GM18511 (cell line): Measurements from ENCODE around the gene FGG.
"Not testable (repeated sequence)": the region's sequence is repeated elsewhere in the genome, so short reads cannot be mapped to it uniquely, and the experiment has no call there.

Experiments used
- ATAC-seq: cut with Tn5 transposase; IDR thresholded peaks from one replicate; pipeline ENCODE4 v1.9.1; 2021; ENCODE audit warnings: mild to moderate bottlenecking, moderate library complexity; ENCODE audit not compliant: unreplicated experiment

The FGG gene

DNA sequence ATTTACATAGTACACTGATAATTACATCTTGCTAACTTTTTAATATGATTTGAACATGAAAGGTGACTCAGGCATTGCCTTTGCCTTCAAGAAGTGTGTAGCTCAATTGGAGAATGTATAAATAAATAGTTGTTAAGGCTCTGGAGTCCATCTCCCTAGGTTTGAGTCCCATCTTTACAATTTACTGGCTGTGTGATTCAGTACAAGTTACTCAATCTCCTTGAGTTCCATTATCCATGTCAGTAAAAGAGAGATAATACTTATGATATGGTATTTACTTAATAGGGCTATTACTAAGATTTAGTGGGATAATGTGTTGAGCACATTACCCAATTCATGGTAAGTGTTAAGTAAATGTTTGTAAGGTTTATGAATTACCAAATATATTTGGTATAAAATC, 1.9 kb upstream of the FGG start:
- no peak for ATAC-seq

- ATAC-seq: no peak
Observed at GRCh38 chr4:154611833-154612232, 623 bp downstream of the FGG start.

DNA sequence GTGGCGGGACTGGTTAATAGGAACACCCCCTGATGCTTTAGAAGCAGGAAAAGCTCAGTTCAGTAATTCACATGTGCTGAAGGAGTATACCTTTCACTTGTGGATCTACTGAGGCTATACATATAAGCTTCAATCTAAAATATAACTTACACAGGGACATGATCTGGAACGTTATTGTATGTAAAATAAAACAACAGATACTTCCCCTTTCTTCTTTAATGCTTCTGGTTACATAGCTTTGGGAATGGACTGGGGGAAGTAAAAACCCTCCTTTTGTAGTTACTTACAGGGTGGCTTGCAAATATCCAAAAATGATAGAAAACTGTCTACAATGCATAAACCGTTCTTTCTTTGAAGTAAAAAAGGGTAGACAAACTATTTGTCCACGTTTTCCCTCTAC, 1.9 kb downstream of the FGG start:
- ATAC-seq: no peak

DNA sequence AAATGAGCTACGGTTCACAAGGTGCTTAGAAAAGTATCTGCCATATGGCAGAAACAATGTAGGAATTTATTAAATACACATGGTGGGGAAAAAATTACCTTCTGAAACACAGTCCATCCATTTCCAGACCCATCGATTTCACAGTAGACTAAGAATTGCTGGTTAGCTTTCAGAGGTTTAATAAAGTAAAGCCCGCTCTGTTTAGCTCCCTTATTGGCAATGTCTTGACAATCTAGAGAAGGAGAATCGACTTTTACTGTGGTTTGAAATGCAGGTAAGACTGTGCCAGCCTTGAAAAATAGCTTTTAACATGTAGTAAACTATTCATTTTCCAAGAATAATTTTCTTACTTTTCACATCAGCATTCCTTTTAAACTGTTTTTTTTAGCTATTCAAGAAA, 2.9 kb downstream of the FGG start:
- ATAC-seq: no peak

DNA sequence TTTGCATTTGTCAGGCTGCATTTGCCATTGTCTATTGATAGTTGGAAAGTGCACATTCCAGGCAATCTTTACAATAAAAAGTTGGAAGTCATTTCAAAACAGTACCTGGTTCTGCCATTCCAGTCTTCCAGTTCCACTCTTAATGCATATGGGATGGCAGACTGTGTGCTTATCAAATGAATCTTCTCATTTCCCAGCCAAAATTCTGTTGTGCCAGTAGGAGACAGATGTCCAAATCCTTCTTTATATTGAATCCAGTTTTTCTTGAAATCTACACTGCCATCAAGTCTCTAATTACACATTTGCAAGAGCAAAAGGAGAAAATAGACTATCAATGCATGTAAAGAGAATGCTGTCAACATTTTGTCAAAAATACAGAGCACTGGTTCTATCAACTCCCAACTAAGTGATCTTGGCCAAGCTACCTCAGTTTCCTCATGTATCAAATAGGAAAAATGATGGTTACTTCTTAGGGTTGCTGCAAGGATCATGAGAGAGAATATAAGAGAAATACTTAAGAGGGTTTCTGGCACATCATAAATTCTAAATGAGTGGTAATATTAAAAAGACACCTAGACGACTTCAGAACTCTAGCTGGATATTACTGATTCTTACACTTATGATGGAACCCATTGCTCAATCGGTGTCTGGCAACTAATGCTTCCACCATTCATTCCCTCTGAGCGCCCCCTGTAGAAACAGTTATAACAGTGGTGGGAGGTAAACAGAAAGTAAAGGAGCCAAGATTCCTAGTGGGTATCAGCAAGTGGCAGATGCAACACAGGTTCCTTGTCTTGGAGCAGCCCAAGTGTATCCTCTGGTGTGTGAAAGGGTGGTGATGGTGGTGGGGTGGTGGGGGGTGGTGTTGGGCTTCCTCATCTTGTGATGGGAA, 3.8 kb downstream of the FGG start:
- ATAC-seq: no peak

DNA sequence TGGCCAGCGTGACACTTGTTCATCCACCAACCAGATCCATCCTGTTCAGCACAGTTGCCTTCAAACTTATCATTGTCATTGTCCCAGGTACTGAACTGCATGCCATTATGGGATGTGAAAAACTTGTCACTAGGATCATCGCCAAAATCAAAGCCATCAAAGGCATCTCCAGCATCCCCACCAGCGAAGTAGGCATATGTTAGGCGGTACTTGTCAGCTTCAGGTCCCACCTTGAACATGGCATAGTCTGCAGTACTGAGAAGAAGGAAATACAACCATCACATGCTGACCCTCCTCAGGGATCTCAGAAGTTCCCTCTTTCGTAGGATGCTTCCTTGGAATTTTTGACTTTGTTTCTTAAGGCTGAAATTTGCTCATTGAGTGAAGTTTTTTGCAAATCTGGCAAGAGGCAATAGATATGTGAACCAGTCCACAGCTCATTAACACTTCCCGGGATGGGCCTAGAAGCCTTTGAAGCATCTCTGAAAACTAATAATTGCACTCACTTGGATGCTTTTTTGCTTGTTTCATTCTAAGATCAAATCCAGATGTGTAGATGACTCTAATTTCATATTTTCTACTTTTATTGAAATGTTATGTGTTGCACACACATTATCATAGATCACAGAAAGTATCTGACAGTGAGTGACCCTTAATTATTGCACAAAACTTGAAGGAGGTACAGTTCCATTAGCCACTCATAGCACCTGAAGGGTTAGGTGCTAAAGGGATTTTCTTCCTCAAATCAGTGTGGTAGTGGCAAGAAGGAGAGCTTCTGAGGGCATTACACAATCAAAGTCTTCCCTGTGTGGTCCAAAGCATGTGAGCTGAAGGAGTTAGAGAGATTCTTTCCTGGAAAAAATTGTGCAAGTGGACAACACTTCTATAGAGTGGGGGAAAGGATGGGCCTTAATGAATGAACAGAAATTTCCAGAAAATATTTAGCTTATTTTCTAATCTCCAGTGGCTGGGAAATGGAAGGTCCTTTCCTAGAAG, 5.4 kb downstream of the FGG start:
- ATAC-seq: no peak

DNA sequence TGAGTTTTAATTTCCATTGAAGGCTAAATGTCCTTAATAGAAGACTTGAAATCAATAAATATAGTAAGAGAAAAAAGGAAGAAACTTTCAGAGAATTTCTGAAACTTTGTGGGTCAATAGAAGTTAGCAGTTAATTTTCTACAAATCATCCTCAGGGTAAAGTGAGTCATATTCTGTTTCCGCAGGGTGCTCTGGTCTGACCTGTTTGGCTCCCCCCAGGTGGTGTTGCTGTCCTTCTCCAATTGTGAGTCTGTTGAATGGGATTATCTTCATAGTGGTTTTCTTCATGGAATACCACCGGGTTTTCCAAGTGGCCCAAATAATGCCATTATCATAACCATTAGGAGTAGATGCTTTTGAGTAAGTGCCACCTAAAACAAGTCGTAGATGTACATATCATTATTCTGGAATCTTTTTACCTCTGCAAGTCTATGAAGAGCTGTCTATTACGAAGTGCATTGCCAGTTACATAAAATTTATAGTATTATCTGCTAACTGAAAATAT, 7.7 kb downstream of the FGG start:
- no peak for ATAC-seq

DNA sequence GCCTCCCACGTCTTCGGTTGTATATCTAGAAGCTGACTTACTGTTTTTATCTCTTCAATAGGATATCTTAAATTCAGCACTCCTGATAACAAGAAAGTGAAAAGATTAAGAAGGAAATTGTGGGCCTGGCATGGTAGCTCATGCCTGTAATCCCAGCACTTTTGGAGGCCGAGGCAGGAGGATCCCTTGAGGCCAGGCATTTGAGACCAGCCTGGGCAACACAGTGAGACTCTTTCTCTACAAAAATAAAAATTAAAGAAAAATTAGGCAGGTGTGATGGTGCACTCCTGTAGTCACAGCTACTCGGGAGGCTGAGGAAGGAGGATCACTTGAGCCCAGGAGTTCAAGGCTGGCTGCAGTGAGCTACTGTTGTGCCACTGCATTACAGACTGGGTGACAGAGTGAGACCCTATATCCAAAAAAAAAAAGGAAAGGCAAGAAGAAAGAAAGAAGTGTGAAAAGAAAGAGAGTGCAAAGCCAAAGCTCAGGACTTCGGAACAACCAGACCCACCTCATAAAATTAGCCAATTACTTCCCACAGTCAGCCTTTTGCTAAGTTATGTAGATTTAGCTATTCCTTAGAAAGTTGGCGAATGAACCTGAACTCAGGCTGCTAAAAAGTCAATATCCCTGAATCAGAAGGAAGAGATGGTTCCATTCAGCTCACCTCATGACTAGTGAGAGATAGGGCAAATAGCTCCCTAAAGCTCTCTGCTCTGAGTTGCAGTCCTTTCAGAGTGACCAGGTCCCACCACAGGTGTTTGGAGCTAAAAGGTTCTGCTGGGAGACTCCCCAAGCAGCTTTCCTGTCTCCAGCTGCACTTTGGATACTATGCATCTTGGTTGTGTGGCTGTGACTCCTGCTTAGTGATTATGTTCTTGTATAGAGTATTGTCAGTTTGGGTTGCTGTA, 9.2 kb downstream of the FGG start:
- no peak for ATAC-seq

DNA sequence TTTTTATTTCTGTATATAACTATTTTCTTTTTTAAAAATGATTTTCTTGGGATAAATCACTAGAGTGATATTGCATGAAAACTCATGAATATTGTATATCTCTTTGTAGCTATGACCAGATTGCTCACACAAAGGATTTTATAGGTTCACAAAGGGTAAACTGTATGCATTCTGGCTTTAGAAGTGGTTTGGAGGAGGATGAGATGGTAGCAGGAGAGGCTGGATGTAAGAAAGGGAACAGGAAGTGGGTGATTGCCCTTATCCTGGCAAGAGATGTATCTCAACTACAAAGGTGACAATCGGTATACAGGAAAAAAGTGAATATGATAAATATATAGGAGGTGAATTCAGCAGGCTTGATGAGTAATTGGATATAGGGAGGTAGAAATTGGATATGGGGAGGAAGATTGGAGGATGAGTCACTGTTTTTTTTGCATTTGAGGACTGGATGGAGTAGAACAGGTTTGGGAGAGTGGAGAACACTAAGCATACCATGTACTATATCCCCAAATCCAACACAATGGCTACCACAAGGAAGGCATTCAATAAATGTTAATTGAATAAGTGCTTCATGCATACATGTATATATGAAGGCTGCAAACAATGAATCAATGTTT, 9.9 kb downstream of the FGG start:
- ATAC-seq: no peak

DNA sequence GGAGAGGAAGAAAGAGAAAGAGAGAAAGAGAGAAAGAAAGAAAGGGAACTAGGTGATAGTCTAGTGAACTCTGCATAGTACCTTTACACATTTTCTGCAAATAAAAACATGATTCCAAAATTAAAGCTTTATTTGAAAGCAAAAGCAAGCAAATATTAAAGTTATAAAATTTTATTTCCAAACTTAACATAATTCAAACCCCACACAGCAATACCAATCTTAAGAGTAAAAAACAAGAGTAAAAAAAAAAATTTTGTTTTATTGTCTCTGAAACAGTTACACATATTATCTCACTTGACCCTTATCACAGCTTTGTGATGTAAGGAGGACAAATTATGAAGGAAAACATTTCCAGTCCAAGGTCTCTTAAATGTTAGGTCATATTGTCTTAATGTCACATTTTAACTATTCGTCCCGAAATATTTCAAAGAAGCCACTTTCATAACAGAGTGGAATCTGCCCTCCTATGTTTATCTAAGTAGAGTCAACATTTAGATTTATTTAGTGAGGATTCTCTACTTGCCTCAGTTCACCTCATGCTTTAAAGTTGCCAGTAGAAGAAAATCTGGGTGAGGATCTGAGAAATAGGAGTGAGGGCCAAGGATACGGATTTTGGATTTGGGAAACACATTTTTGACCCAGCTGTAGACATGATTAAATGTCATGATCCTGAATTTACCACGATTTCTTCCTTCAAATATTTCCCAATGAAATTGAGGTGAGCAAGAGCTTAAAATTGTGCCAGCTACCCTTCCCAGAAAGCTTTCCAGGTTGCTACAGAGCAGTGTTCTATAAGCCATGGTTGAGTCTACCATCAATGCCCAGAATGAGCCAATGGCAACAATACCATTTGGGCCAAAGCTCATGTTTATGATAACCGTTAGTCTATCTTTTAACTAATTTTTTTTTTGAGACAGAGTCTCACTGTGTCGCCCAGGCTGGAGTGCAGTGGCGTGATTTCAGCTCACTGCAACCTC, 14.4 kb downstream of the FGG start:
- no peak for ATAC-seq

DNA sequence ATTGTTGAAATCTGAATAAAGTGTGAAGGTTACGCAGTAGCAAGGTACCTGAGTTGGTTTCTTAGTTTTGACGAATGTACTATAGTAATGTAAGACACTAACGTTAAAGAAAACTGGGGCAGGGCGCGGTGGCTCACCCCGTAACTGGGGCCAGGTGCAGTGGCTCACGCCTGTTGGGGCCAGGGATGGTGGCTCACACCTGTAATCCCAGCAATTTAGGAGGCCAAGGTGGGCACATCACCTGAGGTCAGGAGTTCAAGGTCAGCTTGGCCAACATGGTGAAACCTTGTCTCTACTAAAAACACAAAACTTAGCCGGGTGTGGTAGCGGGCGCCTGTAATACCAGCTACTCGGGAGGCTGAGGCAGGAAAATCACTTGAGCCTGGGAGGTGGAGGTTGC, 15.2 kb downstream of the FGG start:
- ATAC-seq: not testable (repeated sequence)

DNA sequence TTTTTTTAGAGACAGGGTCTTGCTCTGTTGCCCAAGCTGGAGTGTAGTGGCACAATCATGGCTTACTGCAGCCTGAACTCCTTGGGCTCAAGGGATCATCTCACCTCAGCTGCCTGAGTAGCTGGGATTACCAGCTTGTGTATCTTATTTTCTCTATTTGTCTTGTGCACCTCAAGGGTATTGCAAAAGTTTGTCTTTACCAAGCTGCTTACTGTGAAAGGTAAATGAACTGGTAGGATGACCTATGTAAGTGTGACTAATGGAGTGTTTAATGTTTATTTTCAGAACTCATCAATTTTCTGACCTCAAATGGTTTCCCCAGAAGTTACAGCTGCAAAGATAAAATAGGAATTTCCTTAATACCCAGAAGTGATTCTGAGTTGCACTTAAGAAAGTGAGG, 16.6 kb downstream of the FGG start:
- ATAC-seq: no peak

DNA sequence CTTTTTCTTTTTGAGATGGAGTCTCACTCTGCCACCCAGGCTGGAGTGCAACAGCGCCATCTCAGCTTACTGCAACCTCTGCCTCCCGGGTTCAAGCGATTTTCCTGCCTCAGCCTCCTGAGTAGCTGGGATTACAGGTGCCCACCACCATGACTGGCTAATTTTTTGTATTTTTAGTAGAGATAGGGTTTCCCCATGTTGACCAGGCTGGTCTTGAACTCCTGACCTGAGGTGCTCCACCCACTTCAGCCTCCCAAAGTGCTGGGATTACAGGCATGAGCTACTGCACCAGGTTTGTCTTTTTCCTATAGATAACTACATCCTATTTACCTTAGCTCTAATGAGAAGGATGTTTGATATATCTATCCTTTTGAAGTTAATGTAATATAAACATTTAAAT, 18.1 kb downstream of the FGG start:
- not testable (repeated sequence) for ATAC-seq

GRCh38 chr4:154593868-154594267, 18.6 kb downstream of the FGG start:
- no peak for ATAC-seq

GRCh38 chr4:154591890-154592289, 20.6 kb downstream of the FGG start:
- ATAC-seq: no peak

- ATAC-seq: no peak
Observed at GRCh38 chr4:154590329-154591006, 22.0 kb downstream of the FGG start, which contains the start of gene FGA. Gene FGA, minus strand, starts transcription at chr4:154590742. Its CDS starts 55 bp downstream, at chr4:154590687.

- ATAC-seq: no peak
Observed at GRCh38 chr4:154589296-154590197, 22.9 kb downstream of the FGG start.
